Smooth muscle cell (in vitro differentiated cells): ENCODE results near the gene PPP3CA. TPM values are rescaled to one million over a fixed set of nuclear protein-coding genes. Genes with fewer than 3 reads are reported as not detected.
A peak's percentile ranks its signal among the peaks of the same experiment; 100 is the strongest.

Experiments used
- DNase-seq: peaks from one replicate; lab custom pipeline; 2025; ENCODE audit not compliant: unreplicated experiment; lab: John Stamatoyannopoulos, UW
- H2AFZ ChIP-seq: fragments of 200-600 bp; sonication (generic); 2 replicates; pipeline ENCODE4 v1.6.0; 2016; ENCODE audit warnings: antibody characterized with exemption, low read depth, mild to moderate bottlenecking
- H3F3A ChIP-seq: fragments of 200-600 bp; sonication (generic); 2 replicates; pipeline ENCODE4 v1.6.0; 2017; ENCODE audit warnings: antibody characterized with exemption, low read depth
- H3K27ac ChIP-seq: fragments of 200-600 bp; sonication (generic); 2 replicates; pipeline ENCODE4 v1.5.1; 2016; ENCODE audit warnings: low read depth, mild to moderate bottlenecking
- H3K27me3 ChIP-seq: fragments of 200-600 bp; sonication (generic); 2 replicates; pipeline ENCODE4 v1.6.1; 2016; ENCODE audit warnings: low read depth, mild to moderate bottlenecking
- H3K36me3 ChIP-seq: fragments of 200-600 bp; sonication (generic); 2 replicates; pipeline ENCODE4 v1.5.1; 2016; ENCODE audit warnings: low read depth
- H3K4me1 ChIP-seq: fragments of 200-600 bp; sonication (generic); 2 replicates; pipeline ENCODE4 v1.5.1; 2016; ENCODE audit warnings: low read depth
- H3K4me2 ChIP-seq: fragments of 200-600 bp; sonication (generic); 2 replicates; pipeline ENCODE4 v1.6.0; 2016; ENCODE audit warnings: mild to moderate bottlenecking
- H3K4me3 ChIP-seq: fragments of 200-600 bp; sonication (generic); 2 replicates; pipeline ENCODE4 v1.5.1; 2016; ENCODE audit warnings: mild to moderate bottlenecking
- H3K79me2 ChIP-seq: fragments of 200-600 bp; sonication (generic); 2 replicates; pipeline ENCODE4 v1.6.0; 2016; ENCODE audit warnings: low read depth, mild to moderate bottlenecking
- H3K9ac ChIP-seq: fragments of 200-600 bp; sonication (generic); 2 replicates; pipeline ENCODE4 v1.6.0; 2016; ENCODE audit warnings: low read depth
- H3K9me3 ChIP-seq: fragments of 200-600 bp; sonication (generic); replicated peaks from 2 replicates; pipeline ENCODE4 v1.5.1; 2016; ENCODE audit warnings: low read depth
- H4K20me1 ChIP-seq: fragments of 200-600 bp; sonication (generic); 2 replicates; pipeline ENCODE4 v1.6.0; 2016; ENCODE audit warnings: low read depth
- WGBS: methylation state at CpG from one replicate; pipeline ENCODE4 v1.1.7; 2016; ENCODE audit warnings: low lambda C conversion rate; 5-methylcytosine and 5-hydroxymethylcytosine counted together
- polyA plus RNA-seq: library from polyadenylated mRNA; unstranded; fragments of >200 nt; fragmentation: Nextera tagmentation; extraction: Ambion mirVana; gene quantifications from 2 replicates; pipeline ENCODE4 v1.2.1, GENCODE V29; 2016
- total RNA-seq: library from RNA; depleted of rRNA; stranded (reverse); fragments of >200 nt; gene quantifications from 2 replicates; pipeline ENCODE4 v1.2.3, GENCODE V29; 2014
- TF ChIP-seq, protein P1 (sequence below): fragments of 200-600 bp; sonication (generic); IDR thresholded peaks from 2 replicates; pipeline ENCODE4 v1.5.1; 2017; ENCODE audit warnings: borderline replicate concordance, mild to moderate bottlenecking, antibody characterized with exemption; ENCODE audit not compliant: insufficient read depth, poor library complexity, severe bottlenecking

Gene PPP3CA
- total and polyA plus RNA-seq, 2 experiments from 2014 or later, result 16.2 to 96.1 TPM

- peak overlapping the region; percentile 94 for H3K27ac ChIP-seq
- WGBS, result 40% methylated on average over 8 of the region's 8 CpGs
- H3K36me3 ChIP-seq, result no peaks in the 10 kb centered on the region
- H3K4me3 ChIP-seq, result no peak overlapping the region
- no peaks in the 10 kb centered on the region for H4K20me1 ChIP-seq
- no peaks in the 10 kb centered on the region for H3K4me1 ChIP-seq
- no peaks in the 10 kb centered on the region for H3K79me2 ChIP-seq
- peak overlapping the region; percentile 77 for H3K4me2 ChIP-seq
- H3K9me3 ChIP-seq, result no peaks in the 10 kb centered on the region
- peak overlapping the region; percentile 77 for H3K9ac ChIP-seq
- no peak for DNase-seq
- no peaks in the 10 kb centered on the region for H3K27me3 ChIP-seq
- peaks cover 9% of the 10 kb centered on the region for H3F3A ChIP-seq
- TF ChIP-seq, protein P1, sequence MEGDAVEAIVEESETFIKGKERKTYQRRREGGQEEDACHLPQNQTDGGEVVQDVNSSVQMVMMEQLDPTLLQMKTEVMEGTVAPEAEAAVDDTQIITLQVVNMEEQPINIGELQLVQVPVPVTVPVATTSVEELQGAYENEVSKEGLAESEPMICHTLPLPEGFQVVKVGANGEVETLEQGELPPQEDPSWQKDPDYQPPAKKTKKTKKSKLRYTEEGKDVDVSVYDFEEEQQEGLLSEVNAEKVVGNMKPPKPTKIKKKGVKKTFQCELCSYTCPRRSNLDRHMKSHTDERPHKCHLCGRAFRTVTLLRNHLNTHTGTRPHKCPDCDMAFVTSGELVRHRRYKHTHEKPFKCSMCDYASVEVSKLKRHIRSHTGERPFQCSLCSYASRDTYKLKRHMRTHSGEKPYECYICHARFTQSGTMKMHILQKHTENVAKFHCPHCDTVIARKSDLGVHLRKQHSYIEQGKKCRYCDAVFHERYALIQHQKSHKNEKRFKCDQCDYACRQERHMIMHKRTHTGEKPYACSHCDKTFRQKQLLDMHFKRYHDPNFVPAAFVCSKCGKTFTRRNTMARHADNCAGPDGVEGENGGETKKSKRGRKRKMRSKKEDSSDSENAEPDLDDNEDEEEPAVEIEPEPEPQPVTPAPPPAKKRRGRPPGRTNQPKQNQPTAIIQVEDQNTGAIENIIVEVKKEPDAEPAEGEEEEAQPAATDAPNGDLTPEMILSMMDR, result no peak
- no peak overlapping the region for H2AFZ ChIP-seq
These were observed 8.7 kb upstream of the PPP3CA start for GRCh38 chr4:101355767-101356702.

GRCh38 chr4:101355246-101355645 lies 7.9 kb upstream of the PPP3CA start:
- peak overlapping the region; percentile 77 for H3K4me2 ChIP-seq
- no peaks in the 10 kb centered on the region for H3K36me3 ChIP-seq
- H3K27me3 ChIP-seq, result no peaks in the 10 kb centered on the region
- no peaks in the 10 kb centered on the region for H3K4me1 ChIP-seq
- no peaks in the 10 kb centered on the region for H3K79me2 ChIP-seq
- H3K27ac ChIP-seq, result peak overlapping the region; percentile 94
- H3F3A ChIP-seq, result peaks cover 9% of the 10 kb centered on the region
- no peak for DNase-seq
- WGBS, result 93% methylated on average over 3 of the region's 3 CpGs
- H4K20me1 ChIP-seq, result no peaks in the 10 kb centered on the region
- TF ChIP-seq, protein P1, result no peak
- H3K4me3 ChIP-seq, result no peak overlapping the region
- H3K9ac ChIP-seq, result peak overlapping the region; percentile 43
- peak overlapping the region; percentile 32 for H2AFZ ChIP-seq
- H3K9me3 ChIP-seq, result no peaks in the 10 kb centered on the region

DNA sequence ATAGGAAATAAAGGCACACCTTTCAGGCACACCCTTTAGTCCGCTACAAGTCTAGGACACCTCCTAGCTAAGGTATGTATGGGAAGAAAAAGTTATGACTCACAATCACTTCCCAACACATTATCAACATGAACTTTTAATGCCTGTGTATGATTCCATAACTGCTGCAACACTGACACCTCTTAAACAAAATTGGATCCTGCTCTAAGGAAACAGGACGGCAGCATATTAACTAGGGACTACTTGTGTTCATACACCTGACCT lies 2.4 kb upstream of the PPP3CA start:
- no peaks in the 10 kb centered on the region for H3K9me3 ChIP-seq
- H3K79me2 ChIP-seq, result peaks cover 20% of the 10 kb centered on the region
- H3K36me3 ChIP-seq, result no peaks in the 10 kb centered on the region
- H3K4me2 ChIP-seq, result no peak overlapping the region
- peaks cover 14% of the 10 kb centered on the region for H4K20me1 ChIP-seq
- no peak overlapping the region for H3K9ac ChIP-seq
- WGBS, result 88% methylated on average over 2 of the region's 2 CpGs
- TF ChIP-seq, protein P1, result no peak
- no peak overlapping the region for H3K4me3 ChIP-seq
- H2AFZ ChIP-seq, result no peak overlapping the region
- no peak for DNase-seq
- peaks cover 12% of the 10 kb centered on the region for H3K4me1 ChIP-seq
- H3K27me3 ChIP-seq, result no peaks in the 10 kb centered on the region
- no peak overlapping the region for H3K27ac ChIP-seq
- H3F3A ChIP-seq, result peaks cover 5% of the 10 kb centered on the region
